ENCODE results near the gene C15orf39.
"Not testable (repeated sequence)": the region's sequence is repeated elsewhere in the genome, so short reads cannot be mapped to it uniquely, and the experiment has no call there.

Gene C15orf39

DNA sequence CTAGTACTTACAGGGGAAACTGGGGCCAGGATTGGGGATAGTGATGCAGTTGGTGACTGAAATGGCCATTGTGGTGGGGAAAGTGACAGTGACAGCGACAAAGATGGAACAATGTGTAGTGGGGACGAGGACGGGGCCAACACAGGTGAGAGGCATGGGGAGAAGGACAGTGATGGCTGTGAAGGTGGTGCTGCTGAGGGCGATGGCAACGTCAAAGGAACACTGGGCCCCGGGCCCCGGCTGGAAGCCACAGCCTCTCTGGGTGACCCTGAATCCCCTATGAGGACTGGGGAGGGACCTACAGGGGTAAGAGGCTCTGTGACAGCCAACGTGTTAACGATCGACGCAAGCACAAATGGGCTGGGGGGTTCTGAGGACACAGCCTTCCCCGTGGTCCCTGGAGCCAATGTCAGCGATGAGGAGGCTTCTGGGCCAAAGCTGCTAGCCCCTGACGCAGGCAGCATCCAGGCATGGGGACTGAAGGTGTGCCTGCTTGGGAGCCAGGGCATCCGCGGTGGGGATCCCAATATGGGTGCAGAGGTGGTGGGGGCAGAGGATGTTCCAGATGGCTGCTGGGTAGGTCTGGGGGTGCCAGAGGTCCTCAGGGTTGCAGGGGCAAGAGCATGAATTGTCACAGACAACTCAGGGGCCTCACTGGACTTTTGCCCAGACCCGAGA lies 31.3 kb downstream of the C15orf39 start:
- no peak for DNase-seq

DNA sequence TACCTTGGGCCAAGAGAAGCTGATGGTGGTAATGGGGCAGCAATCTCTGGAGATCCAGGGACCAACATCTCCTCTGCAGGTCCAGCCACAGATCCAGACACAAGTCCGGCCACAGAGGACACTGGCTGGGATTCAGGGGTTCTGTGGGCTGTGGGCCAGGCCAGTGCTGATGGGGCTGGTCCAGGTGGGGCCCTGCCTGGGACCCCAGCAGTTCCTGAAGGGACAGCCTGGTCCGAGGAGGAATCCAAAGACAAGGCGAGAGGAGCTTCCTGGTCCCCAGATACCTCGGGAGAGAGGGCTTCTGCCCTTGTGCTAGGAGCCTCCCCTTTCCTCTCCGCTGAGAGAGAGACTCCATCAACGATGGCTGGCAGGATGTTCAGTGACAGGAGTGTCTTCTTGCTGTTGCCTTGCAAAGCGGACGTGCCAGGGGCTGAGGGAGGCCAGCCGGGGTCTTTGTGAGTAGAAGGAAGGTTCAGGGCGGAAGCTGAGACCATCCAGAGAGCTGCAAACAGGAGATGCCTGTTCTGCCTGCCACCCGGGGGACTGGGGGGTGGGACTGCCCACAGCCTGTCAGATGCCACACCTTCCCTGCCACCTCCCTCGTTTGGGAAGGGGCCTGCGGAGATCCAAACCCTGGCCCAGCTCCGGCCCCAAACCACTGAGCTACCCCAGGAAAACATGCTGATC lies 32.0 kb downstream of the C15orf39 start:
- DNase-seq = no peak

DNA sequence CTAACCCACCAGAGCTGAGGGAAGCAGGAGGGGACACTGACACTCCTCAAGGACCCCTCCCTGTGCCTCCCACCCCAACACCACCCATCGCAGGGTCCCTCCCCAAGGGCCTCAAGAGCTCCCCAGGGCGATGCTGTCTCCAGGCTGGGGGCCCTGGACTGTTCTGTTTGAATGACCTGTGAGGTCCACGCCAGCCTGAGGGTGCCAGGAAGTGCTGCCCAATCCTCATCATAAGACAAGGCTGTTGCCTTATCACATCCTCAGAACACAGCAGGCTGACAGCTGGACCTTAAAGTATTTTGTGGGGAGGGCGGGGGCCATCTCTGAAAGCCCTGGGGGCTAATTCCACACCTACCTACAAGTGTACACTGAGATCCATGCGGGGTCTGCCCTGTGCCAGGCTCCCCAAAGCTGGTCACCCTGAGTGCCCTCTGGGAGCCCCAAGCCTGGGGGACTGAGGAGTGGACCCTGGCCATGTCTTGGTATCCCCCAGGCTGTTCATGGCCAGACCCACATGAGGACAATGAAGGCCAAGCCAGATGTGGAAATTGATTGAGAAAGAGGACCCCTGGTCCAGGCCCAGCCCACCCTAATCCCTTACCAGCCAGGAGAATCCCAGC lies 32.6 kb downstream of the C15orf39 start:
- no peak for DNase-seq

DNA sequence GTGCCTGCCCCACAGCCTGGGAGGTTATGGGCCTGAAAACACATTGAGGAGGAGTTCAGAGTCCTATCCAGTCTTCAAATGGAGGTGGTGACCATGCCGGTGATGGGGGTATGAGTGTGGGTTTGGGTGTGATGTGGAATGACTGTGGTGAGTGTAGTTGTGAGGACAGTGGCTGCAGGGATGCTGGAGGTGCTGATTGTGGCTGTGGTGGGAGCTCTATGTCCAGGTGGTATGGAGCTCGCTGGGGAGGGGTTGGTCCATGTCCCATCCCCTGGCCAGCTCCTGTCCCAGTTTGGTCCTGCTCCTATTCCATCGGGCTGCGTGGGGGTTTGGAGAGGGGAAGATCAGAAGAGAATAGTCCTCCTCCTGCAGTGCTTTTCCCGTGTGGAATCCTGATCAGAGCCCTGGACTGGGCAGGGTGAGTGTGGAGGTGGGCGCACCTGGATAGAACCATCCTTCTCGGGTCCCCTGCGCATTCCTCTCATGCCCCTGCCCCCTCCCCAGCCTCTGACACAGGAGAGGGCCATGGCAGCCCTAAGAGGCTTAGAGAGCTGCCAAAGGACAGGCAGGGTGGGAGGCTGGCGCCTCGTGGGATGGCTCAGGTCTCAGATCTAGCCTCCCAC lies 33.5 kb downstream of the C15orf39 start:
- no peak for DNase-seq

DNA sequence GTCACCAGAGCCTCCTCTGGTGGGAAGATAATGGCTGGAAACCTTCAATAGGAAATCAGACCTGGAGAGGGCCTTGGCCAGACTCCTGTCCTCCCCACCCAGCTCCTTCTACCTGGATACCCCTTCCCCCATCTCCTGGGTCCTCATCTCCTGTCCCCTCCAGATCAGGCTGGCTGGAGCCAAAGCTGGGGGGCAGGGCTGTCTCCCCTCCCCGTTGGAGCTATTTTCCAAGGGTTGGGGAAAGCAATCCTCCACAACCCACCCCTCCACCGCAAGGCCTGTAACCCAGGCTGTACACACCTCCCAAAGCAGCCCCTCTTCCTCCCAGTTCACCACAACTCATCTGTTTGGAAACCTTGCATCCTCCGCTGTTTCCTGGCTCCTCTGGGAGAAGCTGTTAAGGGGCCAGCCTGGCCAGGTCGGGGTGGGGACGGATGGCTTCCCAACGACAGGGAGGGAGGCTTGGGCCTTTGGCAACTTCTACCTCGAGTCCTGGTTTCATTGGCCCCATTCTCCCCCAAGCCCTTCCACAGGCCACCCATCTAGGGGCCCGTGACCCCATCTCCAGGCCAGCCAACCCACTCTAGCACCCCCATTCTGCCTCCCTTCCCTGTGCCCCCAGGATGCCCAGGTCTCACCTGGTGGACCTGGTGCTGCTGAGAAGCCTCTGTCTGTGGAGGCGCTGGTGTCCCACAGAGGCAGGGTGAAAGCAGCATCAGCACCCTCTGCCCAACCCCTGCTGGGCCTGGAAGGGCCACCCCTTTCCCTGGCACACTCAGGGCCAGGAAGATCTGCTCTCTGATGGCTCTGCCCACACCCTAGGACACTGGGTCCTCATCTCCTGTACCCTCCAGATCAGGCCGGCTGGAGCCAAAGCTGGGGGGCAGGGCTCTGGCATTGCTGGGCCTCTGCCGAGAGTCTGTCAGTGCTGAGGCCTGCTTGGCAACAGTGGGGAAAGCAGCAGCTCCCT lies 34.4 kb downstream of the C15orf39 start:
- no peak for DNase-seq

DNA sequence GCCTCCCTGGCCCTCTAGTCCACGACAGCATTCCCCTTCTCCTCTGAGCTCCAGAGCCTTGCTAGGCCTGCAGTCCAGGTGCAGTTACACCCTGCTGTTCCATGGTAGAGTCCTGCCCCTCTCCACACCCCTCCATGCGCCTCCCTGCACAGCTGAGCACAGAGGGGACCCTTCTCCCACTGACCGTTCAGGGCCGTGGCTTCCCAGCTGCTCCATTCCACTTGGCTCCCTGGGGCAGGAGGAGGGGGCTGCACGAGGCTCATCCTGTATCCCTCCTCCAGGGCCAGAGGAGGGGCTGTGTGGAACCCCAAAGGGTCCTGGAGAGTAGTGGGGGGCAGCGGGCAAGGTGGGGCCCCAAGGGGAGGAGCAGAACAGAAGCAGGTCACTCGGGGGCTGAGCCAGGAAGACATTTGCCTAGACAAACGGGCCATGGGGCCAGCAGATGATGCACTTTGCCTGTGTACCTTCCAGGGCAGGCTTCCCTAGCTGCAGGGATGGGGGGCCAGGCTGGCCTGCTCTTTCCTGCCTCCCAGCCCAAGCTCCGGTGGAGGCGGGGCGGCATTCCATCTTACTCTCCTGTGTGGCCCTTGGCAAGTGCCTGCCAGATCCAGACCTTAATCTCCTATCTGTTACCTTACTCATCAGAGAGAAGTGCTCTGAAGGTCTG lies 35.8 kb downstream of the C15orf39 start:
- DNase-seq = no peak

DNA sequence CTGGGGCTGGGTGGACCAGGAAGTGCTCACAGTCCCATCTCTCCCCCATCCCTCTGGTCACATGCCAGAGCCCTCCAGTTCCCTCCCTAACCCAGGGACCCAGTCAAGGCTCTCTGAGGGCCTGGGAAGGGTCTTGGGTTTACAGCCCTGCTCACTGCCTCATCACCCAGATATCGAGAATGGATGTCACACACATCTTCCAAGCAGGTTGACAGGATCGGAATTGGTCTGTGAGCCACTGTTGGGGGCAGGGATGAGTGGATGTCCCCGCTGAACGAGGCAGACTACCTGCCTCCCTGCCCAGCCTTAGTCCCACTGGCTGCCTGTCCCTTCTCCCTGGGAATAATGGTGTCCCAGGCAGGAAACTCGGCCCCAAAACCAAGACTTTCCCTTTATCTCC lies 36.5 kb downstream of the C15orf39 start:
- no peak for DNase-seq

DNA sequence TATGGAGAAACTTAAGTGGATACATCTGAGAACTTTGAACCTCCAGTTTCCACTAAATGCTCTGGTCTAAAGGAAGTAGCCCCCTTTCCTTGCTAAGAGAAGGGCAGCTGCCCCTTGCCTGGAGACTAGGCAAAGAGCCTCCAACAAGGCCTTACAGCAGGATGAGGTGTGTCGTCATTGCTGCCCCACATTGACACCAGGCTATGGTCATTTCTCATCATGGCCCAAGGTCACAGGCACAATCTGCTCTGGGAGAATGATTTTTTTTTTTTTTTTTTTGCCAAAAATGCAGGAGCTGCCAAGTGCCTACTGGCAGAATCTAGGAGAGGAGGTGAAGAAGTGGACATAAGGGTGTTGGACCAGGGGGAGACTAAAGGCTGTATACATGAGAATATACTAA lies 44.1 kb downstream of the C15orf39 start:
- DNase-seq = not testable (repeated sequence)

DNA sequence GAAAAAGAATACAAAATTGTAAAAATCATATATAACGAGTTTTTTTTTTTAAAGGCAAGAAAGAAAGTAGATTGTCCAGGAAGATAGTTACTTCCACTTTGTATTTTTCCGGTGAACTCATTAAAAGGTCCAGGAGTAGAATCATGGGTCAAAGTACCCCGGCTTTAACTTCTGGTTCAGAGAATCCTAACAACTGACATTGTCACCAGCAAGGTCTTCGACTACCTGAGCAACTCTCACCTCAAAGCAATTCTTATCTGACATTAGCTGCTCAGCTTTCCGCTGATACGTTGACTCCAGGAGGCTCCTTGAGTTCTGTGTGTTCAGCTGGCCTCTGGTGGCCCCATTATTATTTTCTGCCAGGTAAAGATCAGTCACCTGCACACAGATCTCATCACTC lies 47.3 kb downstream of the C15orf39 start:
- DNase-seq = not testable (repeated sequence)

DNA sequence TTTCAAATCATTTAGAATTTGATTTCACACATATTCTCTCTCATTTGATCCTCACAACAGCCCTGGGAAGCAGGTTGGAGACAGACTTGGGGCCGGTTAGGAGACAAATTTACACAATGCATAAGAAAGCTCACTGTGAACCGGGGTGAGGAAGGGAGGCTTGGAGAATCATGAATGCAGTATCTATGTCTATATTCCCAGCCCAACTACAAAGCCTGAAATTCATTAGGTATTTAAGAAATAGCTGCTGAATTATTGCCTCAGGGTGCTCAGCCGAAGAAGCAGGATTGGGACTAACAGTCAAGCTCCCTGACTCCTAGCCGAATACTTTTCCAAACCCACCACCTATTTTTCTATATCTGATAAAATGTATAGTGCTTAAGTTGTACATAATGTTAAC lies 48.0 kb downstream of the C15orf39 start:
- DNase-seq = no peak

DNA sequence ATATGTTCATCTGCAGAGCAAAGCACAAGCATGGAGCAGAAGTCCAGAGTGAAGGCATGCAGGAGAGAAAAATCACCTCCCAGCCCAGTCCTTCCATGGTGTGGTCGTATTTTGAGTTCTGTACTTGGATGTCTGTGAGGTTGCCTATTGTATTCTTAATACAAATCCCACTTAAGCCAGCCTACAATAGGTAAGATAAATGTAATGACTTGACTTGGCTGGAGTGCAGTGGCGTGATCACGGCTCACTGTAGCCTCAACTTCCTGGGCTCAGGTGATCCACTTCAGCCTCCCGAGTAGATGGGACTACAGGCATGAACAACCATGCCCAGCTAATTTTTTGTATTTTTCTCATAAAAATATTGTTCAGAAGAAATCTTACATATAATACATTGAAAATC lies 49.7 kb downstream of the C15orf39 start:
- not testable (repeated sequence) for DNase-seq

DNA sequence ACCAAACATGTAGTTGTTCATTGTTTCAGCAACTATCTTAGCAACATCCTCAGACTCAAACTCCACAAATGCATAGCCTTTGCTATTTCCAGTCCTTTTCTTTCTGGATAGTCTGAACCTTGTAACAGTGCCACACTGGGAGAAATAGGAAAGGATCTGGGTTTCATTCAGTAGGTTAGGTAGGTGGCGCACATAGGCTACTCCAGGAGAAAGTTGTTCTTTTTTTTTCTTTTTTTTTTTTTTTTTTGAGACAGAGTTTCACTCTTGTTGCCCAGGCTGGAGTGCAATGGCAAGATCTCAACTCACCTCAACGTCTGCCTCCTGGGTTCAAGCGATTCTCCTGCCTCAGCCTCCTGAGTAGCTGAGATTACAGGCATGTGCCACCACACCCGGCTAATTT lies 50.6 kb downstream of the C15orf39 start:
- DNase-seq = not testable (repeated sequence)

DNA sequence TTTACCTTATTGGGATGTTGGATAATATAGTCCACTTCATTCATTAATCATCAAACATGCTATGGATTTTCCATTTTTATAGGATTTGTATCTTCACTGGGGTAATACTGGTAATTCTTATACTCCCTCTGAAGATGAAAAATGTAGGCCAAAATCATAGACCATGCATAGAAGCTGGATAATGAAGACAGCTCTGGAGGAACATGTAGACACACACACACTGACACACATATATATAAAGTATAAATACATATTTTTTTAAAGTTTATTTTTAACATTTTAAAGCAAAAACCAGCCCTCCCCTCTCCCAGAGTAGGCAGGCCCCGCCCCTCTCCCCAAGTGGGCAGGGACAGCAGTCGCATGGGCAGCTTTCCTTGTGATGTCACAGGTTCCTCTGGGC lies 56.4 kb downstream of the C15orf39 start, which contains the start of gene GOLGA6C:
GOLGA6C (plus strand) TSS at position 301 of the 400 bp plus-strand sequence. CDS start 265 bp downstream, outside the sequence.
- DNase-seq = not testable (repeated sequence)

DNA sequence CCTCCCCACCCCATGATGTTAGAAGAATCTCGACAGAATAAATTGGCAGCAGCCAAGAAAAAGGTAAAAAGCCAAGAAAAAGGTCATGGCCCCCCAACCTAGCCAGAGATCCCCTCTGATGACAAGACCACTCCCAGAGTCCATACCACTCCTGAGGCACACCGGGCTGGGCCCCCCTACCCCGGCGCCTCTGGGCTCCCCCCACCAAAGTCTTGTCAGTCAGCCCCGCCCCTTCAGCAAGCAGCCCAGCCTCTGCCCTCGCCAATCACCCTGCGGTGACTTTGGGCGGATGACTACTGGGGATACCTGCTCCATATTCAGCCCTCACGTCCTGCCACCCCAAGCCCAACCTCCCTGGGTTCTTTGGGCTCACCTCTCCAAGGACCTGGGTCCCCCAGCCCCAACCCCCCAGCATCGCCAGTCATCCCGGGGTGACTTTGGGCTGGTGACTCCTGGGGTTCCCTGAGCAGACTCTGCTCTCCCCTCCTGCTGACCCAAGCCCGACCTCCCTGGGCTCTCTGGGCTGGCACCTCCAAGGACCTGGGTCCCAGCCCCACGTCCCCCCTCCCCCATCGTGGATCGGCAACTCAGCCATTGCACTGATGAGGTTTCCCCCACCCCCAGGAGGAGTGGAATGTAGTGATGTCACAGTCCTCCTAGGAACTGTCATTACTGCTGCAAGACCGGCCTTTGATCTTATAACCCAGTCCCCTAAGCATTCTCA lies 57.1 kb downstream of the C15orf39 start:
- DNase-seq = not testable (repeated sequence)

DNA sequence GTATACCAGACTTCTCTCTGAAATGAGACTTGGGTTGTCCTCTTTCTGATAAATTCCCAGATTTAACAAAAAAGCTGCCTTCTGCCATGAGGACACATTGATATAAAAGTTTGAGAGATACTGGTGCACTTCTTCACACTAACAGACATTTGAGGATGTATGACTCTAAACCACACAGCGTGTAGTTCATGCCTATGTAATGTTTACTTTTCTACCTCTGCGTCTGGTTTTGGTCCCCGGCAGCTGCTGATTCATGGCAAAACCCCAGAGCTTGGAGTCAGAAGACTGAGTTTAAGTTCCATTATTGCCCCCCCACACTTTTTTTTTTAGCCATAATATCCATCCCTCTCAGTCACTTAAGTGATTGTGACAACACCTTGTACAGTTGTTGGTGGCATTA lies 58.2 kb downstream of the C15orf39 start:
- not testable (repeated sequence) for DNase-seq

Measured in activated naive CD4-positive, alpha-beta T cell treated with anti-CD3 and anti-CD28 coated beads, Interleukin-2, amount 50 U/mL, for 16 hours (primary cell).